ENCODE results near the gene MRC2.
"Not testable (repeated sequence)": the region's sequence is repeated elsewhere in the genome, so short reads cannot be mapped to it uniquely, and the experiment has no call there.

The MRC2 gene

DNA sequence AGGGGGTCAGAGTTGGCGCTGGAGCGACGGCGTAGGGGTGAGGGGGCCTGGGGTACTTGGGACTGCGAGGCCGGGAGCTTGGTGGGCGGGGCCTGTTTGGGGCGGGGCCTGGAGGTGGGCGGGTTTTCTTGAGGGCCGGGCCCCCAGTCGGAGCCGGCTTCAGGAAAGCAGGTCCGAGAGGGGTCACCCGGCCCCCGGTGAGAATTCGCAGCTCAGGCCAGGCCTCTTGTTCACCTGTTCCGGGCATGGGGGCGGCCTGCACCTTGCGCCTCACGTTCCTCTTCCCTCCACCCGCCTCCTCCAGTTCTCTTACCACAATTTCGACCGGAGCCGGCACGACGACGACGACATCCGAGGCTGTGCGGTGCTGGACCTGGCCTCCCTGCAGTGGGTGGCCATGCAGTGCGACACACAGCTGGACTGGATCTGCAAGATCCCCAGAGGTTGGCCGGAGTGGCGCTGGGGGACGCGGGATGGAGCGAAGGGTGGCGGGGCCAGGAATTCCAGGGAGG lies 52.5 kb downstream of the MRC2 start:
- no peak for DNase-seq (ENCODE audit: low read depth)

- no peak for DNase-seq (ENCODE audit: low read depth)
Observed at GRCh38 chr17:62680541-62681052, 53.1 kb downstream of the MRC2 start.

GRCh38 chr17:62681061-62681938 lies 53.8 kb downstream of the MRC2 start:
- no peak for DNase-seq (ENCODE audit: low read depth)

DNA sequence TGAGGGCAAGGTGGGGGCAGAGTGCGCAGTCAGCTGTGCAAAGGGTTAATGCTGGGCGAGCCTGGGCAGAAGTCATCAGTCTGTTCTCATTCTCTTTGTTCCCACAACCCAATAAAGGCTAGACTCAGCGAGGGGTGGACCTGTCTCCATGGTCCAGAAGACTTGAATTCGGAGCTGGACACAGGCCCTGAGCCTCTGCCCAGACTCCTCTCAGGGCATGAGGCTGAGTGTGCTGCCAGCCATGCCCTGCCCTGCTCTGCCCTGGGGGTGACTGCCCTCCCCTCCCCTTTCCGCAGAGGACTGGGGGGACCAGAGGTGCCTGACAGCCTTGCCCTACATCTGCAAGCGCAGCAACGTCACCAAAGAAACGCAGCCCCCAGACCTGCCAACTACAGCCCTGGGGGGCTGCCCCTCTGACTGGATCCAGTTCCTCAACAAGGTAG lies 54.5 kb downstream of the MRC2 start:
- no peak for DNase-seq (ENCODE audit: low read depth)

DNA sequence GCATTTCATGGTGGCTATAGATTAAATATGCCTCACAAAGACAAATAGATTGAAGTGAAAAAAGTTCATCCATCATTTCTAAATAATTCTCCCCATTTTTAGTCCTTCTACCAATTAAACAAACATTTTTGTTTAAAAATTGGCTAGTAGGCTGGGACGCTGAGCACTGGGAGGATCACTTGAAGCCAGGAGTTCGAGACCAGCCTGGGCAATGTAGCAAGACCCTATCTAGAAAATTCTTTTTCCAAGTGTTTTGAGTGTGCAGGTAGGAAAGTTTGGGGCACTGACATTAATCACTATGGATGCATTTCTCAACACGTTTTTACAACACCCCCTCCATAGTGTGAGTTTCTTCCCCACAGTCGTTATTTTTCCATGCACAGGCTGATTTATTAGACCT lies 56.7 kb downstream of the MRC2 start:
- no peak for DNase-seq (ENCODE audit: low read depth)

GRCh38 chr17:62687997-62688396 lies 60.5 kb downstream of the MRC2 start:
- no peak for DNase-seq (ENCODE audit: low read depth)

DNA sequence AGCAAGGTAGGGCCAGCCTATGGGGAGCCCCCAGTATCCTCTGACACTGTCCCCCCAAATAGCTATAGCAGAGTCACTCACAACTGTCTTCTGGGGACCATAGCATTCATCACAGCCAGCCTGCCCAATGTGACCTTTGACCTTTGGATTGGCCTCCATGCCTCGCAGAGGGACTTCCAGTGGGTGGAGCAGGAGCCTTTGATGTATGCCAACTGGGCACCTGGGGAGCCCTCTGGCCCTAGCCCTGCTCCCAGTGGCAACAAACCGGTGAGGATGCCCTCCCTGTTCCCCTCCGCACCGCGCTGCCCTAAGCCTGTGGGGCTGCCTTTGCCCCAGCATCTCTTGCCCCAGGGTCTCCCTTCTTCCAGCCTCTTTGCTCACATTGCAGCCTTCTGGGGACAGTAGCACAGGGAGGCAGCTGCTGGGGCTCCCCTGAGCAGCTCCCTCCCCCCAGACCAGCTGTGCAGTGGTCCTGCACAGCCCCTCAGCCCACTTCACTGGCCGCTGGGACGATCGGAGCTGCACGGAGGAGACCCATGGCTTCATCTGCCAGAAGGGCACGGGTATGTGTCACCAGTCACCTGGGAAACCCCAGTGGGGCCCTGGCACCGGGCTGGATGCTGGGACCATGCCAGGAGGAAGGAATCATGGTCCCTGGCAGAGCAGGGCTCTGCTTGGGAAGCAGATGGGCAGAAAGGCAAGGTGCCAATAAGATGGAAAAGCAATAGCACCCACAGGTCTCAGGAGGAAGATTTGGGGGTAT lies 61.1 kb downstream of the MRC2 start:
- no peak for DNase-seq (ENCODE audit: low read depth)

DNA sequence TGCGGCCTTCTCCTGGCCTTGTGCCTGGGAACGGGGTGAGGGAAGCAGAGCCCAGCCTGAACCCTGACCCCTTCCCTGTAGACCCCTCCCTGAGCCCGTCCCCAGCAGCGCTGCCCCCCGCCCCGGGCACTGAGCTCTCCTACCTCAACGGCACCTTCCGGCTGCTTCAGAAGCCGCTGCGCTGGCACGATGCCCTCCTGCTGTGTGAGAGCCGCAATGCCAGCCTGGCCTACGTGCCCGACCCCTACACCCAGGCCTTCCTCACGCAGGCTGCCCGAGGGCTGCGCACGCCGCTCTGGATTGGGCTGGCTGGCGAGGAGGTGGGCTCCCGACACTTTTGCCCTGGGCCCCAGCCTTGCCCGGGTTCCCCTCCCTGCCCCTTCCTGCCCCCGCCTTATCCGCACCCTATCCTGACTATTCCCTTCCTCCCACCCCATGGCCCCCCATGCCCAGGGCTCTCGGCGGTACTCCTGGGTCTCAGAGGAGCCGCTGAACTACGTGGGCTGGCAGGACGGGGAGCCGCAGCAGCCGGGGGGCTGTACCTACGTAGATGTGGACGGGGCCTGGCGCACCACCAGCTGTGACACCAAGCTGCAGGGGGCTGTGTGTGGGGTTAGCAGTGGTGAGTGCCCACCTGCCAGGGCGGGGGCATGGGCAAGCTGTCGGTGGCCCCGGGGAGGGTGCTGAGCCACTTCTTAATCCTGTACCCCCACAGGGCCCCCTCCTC lies 62.1 kb downstream of the MRC2 start:
- no peak for DNase-seq (ENCODE audit: low read depth)

- DNase-seq (ENCODE audit: low read depth), result no peak
Observed at GRCh38 chr17:62690168-62690897, 62.9 kb downstream of the MRC2 start.

- DNase-seq (ENCODE audit: low read depth), result not testable (repeated sequence)
Observed at GRCh38 chr17:62691589-62691915, 64.1 kb downstream of the MRC2 start.

DNA sequence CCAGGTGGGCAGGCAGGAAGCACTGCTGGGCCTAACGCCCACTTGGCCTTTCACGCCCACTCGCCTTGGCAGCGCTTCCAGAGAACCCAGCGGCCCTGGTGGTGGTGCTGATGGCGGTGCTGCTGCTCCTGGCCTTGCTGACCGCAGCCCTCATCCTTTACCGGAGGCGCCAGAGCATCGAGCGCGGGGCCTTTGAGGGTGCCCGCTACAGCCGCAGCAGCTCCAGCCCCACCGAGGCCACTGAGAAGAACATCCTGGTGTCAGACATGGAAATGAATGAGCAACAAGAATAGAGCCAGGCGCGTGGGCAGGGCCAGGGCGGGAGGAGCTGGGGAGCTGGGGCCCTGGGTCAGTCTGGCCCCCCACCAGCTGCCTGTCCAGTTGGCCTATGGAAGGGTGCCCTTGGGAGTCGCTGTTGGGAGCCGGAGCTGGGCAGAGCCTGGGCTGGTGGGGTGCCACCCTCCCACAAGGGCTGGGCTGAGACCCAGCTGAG lies 64.7 kb downstream of the MRC2 start:
- no peak for DNase-seq (ENCODE audit: low read depth)

DNA sequence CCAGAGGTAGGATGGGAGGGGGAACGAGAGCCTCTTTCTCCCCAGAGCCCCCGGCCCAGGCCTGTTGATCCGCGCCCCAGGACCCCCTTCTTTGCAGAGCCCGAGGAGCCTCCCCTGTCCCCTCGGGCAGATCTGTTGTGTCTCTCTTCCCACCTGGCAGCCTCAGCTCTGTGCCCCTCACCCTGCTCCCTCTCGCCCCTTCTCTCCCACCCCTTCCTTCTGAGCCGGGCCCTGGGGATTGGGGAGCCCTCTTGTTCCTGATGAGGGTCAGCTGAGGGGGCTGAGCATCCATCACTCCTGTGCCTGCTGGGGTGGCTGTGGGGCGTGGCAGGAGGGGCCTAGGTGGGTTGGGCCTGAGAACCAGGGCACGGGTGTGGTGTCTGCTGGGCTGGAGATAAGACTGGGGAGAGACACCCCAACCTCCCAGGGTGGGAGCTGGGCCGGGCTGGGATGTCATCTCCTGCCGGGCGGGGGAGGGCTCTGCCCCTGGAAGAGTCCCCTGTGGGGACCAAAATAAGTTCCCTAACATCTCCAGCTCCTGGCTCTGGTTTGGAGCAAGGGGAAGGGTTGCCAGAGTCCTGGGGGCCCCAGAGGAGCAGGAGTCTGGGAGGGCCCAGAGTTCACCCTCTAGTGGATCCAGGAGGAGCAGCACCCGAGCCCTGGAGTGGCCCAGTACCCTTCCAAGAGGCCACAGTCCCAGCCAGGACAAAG lies 65.4 kb downstream of the MRC2 start:
- no peak for DNase-seq (ENCODE audit: low read depth)

GRCh38 chr17:62693616-62694409 lies 66.3 kb downstream of the MRC2 start:
- no peak for DNase-seq (ENCODE audit: low read depth)

DNA sequence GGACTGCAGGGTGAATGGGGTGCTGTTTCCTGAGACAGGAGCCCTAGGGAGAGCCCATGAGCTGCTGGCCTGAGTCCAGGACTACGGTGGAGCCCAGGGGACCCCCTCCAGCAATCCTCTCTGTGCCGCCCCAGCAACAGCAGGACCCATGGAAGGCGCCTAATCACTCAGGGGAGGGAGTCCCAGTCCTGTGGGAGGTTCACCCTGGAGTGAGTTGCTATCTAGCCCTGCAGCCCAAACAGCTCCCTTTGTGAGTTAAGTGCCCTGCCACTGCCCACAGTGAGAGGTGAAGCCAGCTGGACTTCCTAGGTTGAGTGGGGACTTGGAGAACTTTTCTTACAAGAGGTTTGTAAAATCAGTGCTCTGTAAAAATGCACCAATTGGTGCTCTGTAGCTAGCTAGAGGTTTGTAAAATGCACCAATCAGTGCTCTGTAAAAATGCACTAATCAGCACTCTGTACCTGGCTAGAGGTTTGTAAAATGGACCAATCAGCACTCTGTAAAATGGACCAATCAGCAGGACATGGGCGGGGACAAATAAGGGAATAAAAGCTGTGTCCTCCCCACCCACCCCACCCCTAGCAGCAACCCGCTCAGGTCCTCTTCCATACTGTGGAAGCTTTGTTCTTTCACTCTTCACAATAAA lies 67.7 kb downstream of the MRC2 start:
- not testable (repeated sequence) for DNase-seq (ENCODE audit: low read depth)

DNA sequence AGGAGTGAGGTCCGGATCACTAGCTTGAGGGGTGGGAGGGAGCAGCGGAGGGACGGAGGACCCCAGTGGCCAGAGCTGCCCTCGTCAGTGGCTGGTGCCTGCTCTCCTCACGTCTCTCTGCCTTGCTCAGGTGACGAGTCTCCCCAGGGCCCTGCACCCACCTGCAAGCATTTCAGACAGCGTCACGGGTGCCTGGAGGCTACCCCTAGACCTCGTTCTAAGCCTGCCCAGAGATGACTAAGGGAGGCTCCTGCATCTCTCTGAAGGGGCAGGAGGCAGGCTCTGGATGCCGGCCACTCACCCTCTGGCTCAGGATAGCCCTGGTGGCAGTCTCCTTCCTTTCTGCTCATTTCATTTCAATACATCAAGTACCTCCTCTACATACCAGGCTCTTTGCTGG lies 68.8 kb downstream of the MRC2 start:
- no peak for DNase-seq (ENCODE audit: low read depth)

DNA sequence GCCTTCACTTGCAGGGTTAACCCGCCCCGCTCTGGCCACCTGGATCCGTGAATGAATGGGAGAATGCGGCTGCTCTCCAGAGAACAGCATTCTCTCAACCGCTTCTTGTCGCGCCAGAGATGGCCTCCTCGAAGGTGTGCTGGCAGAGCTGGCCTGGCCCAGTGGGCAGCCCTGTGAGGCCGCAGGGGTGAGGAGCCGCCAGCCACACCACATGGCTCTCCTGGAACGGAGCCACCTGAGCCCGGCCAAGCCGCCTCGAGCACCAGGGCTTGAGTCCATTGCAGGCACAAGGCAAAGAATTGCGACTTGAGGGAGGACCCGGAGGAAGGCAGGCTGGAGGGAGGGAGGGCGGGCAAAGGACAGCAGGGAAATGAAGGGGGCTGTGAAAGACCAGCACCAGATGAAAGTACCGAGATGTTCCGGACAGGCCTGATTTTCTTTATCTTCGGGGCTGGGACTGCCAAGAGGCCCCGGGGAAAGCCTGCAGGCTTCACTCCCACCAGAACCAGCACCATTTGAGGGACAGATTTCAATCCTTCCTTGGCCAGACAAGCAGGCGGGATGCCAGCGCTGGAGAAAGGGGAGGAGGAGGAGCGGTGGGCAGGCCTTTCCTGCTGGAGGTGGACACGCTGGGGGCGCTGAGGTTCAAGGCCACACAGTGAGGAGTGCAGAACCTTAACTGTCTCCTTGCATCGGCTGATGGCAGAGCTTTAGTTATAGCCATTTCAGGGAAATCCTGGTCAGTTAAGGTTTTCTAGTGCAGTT lies 69.4 kb downstream of the MRC2 start:
- no peak for DNase-seq (ENCODE audit: low read depth)

DNA sequence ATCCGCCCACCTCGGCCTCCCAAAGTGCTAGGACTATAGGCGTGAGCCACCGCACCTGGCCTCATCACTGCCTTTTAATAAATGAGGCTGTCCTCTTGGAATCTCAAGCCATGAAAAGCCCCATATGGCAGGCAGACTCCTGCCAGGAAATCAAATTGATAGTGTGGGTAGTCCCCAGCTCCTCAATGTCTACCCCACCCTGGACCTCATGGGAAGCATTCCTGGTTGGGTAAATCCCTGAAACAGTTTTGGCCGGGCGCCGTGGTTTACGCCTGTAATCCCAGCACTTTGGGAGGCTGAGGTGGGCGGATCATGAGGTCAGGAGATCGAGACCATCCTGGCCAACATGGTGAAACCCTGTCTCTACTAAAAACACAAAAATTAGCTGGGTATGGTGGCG lies 71.0 kb downstream of the MRC2 start:
- DNase-seq (ENCODE audit: low read depth), result not testable (repeated sequence)

- no peak for DNase-seq (ENCODE audit: low read depth)
Observed at GRCh38 chr17:62700964-62701705, 73.7 kb downstream of the MRC2 start.

Measured in stimulated activated CD8-positive, alpha-beta memory T cell treated with anti-CD3 and anti-CD28 coated beads, Interleukin-7, amount 100 ng/mL, for 24 hours (primary cell).